GM12865 (cell line): ENCODE data around the gene APCDD1L.
"Not testable (repeated sequence)": the region's sequence is repeated elsewhere in the genome, so short reads cannot be mapped to it uniquely, and the experiment has no call there.

ENCODE experiments used
- DNase-seq: peaks from one replicate; pipeline ENCODE4 v3.0.0; 2010; ENCODE audit warnings: low read depth
- H3K4me3 ChIP-seq: 2 replicates; pipeline ENCODE4 v1.5.1; 2011; ENCODE audit warnings: mild to moderate bottlenecking, low read depth, low read length, control low read depth
- CTCF ChIP-seq: IDR thresholded peaks from 2 replicates; pipeline ENCODE4 v1.5.1; 2011; ENCODE audit warnings: low read length, control low read depth, low read depth, inconsistent platforms; ENCODE audit not compliant: insufficient read depth; ENCODE audit errors: missing control alignments

The APCDD1L gene

DNA sequence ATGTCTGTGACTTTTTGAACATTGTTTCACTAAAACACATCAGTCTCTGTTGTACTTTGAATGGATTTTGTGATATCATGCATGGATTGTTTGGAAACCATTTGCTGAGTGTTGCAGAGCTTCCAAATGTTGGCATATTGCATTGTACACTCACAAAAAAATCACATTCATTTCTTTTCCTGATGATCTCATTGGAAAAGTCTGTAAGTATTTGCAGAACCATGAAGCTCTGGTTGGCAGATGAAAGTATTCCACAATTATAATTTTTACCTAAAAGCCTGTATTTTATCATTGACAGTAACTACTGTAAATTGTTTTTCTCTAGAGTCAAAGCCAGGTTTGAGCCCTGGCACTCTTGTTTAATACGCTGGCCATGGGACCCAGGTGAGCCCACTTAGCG lies 84.1 kb downstream of the APCDD1L start:
- H3K4me3 ChIP-seq: no peak overlapping the region
- TF ChIP-seq CTCF: no peak
- DNase-seq: no peak

DNA sequence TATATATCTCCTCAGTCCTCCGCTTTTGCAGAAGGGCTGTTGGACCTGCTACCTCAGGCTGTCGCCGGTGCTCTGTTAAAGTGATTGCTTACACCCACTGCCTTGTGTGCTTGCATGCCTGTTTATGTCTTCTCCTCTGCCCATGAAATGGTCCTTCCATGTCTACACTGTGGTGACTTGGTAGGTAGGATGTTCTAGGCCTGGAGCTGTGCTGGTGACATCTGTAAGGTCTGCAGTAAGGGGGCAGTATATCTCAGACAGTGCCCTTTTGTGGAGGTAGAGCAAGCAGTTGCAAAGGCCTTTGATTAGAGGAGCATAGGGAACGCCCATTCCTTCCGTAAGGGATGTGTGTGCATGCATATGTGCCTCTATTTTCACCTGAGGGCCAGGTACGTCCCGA lies 85.9 kb downstream of the APCDD1L start:
- no peak for TF ChIP-seq CTCF
- no peak overlapping the region for H3K4me3 ChIP-seq
- DNase-seq: no peak

GRCh38 chr20:58428364-58428763 lies 86.8 kb downstream of the APCDD1L start:
- TF ChIP-seq CTCF: no peak
- DNase-seq: no peak

GRCh38 chr20:58427571-58427970 lies 87.6 kb downstream of the APCDD1L start:
- DNase-seq, H3K4me3 ChIP-seq: not testable (repeated sequence)

More at GRCh38 chr20:58428364-58428763, 86.8 kb downstream of the APCDD1L start:
- H3K4me3 ChIP-seq: no peak overlapping the region

DNA sequence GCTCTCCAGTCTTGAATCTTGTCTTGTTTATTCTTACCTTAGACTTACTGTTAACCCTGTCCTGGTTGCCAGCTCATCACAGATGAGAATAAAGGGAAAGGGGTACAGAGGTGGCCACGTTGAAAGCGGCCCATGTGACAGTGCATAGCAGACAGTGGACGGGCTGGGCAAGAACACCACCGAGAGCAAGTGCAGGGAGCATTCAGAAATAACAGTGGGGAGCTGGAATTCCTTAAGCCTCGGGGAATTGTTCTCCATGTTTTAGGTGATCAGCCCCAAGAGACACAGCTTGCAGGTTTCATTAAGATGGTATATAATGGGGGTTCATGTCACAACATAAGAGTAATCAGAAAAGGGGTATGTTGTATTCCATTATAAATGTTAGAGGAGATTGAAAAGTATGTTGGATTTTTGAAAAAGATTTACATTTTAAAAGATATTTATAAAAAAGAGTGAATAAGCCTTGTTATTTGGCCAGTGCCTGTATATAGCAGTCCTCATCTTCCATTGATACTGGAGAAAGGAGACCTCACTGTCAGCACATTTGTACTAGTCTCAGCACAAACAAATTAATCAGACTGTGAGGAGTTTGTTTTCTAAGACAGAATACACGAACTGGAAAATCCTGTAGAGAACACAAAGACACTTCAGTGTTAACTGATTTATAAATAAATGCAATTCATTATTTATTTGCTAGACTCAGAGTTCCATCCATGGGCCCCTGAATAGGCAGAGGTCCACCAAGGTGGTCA lies 90.8 kb downstream of the APCDD1L start:
- no peak for DNase-seq
- H3K4me3 ChIP-seq: no peak overlapping the region
- TF ChIP-seq CTCF: no peak

DNA sequence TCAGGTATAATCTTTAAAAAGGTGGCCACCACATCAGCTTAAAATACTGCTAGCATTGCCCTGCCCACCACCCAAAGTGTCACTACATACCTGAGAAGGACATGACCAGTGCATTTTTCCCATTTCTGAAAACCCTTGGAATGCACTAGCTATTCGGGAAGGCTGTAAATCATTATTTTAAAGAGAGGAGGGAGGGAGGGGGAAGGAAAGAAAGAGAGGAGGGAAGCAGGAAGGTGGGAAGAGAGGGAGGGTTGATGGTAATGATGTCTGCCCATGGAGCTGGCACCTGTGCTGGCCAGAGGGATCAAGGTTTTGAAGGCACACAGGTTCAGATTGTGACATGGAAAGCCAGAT lies 93.7 kb downstream of the APCDD1L start:
- no peak for TF ChIP-seq CTCF
- H3K4me3 ChIP-seq: no peak overlapping the region
- DNase-seq: no peak

GRCh38 chr20:58420798-58421496 lies 94.3 kb downstream of the APCDD1L start:
- H3K4me3 ChIP-seq: no peak overlapping the region
- no peak for TF ChIP-seq CTCF
- DNase-seq: no peak
